H1 (cell line): ENCODE measurements around the gene SLC25A36. TPM values are rescaled to one million over a fixed set of nuclear protein-coding genes. Genes with fewer than 3 reads are reported as not detected.

ENCODE experiments used
- CTCF ChIA-PET: fragments of 300-600 bp; sonication (Branson Sonifier 250); formaldehyde crosslinking; loops from one replicate; lab custom pipeline; 2021; ENCODE audit not compliant: partially characterized antibody; lab: Charles Lee
- POLR2A ChIA-PET: fragments of 300-600 bp; sonication (Branson Sonifier 250); formaldehyde crosslinking; loops from one replicate; lab custom pipeline; 2021; ENCODE audit warnings: inconsistent platforms; ENCODE audit not compliant: partially characterized antibody; lab: Charles Lee
- DNase-seq, 2 experiments: peaks; one replicate each; pipeline versions ENCODE4 v3.0.0 to v3.0.0-alpha.2; 2010 to 2022; ENCODE audit warnings: low spot score in 2 of 2, low read depth in 1 of 2, mixed read lengths in 1 of 2
- FAIRE-seq: peaks from 2 replicates; lab custom pipeline; 2011; peaks lifted over from hg19 to GRCh38; lab: Jason Lieb, UNC
- H2AFZ ChIP-seq: 2 replicates; pipeline ENCODE4 v1.8.1; 2012; ENCODE audit warnings: low read length, inconsistent platforms
- H2AK5ac ChIP-seq: 2 replicates; pipeline ENCODE4 v1.6.1; 2013; ENCODE audit warnings: low read depth, low read length
- H2BK120ac ChIP-seq: replicated peaks from 2 replicates; pipeline ENCODE3; 2013; ENCODE audit warnings: low read depth, low read length, inconsistent platforms
- H2BK12ac ChIP-seq: 2 replicates; pipeline ENCODE4 v1.6.1; 2013; ENCODE audit warnings: low read depth, low read length
- H2BK15ac ChIP-seq: 2 replicates; pipeline ENCODE4 v1.6.1; 2013; ENCODE audit warnings: low read length
- H2BK20ac ChIP-seq: 2 replicates; pipeline ENCODE4 v1.6.1; 2013; ENCODE audit warnings: low read length
- H2BK5ac ChIP-seq: 2 replicates; pipeline ENCODE4 v1.6.1; 2013; ENCODE audit warnings: low read depth, low read length
- H3K14ac ChIP-seq: 2 replicates; pipeline ENCODE4 v1.6.1; 2013; ENCODE audit warnings: inconsistent platforms; ENCODE audit not compliant: insufficient read length
- H3K18ac ChIP-seq: 2 replicates; pipeline ENCODE4 v1.6.1; 2013; ENCODE audit warnings: low read length; ENCODE audit errors: extremely low read depth
- H3K23ac ChIP-seq: 2 replicates; pipeline ENCODE4 v1.6.1; 2013; ENCODE audit warnings: inconsistent platforms; ENCODE audit not compliant: insufficient read length
- H3K23me2 ChIP-seq: 2 replicates; pipeline ENCODE4 v1.6.1; 2013; ENCODE audit warnings: low read depth, low read length
- H3K27ac ChIP-seq: 2 replicates; pipeline ENCODE4 v1.6.1; 2011; ENCODE audit warnings: low read depth, low read length, inconsistent platforms
- H3K27me3 ChIP-seq, 4 experiments: replicated peaks in 1 of 4; 1 replicate in 1 of 4; 2 replicates in 3 of 4; pipeline versions ENCODE4 v1.6.1 to v1.8.1; 2011 to 2013; ENCODE audit warnings: low read length in 3 of 4, mild to moderate bottlenecking in 3 of 4, inconsistent platforms in 2 of 4, mixed read lengths in 2 of 4, moderate library complexity in 1 of 4; ENCODE audit not compliant: control insufficient read depth in 3 of 4, insufficient read depth in 3 of 4; ENCODE audit errors: extremely low read depth in 1 of 4
- H3K36me3 ChIP-seq, 4 experiments: 2 replicates each; pipeline versions ENCODE4 v1.6.1 to v1.8.1; 2011 to 2013; ENCODE audit warnings: mild to moderate bottlenecking in 4 of 4, low read length in 3 of 4, moderate library complexity in 2 of 4, control low read depth in 1 of 4, inconsistent platforms in 1 of 4; ENCODE audit not compliant: insufficient read depth in 4 of 4, control insufficient read depth in 2 of 4
- H3K4ac ChIP-seq: replicated peaks from 2 replicates; pipeline ENCODE3; 2013; ENCODE audit warnings: low read length, low read depth, mixed read lengths, inconsistent platforms; ENCODE audit not compliant: insufficient read length
- H3K4me1 ChIP-seq, 4 experiments: replicated peaks in 1 of 4; 1 replicate in 1 of 4; 2 replicates in 3 of 4; pipeline versions ENCODE4 v1.6.1 to v1.8.1; 2011 to 2013; ENCODE audit warnings: low read length in 3 of 4, inconsistent platforms in 2 of 4, mixed read lengths in 1 of 4; ENCODE audit not compliant: insufficient read depth in 4 of 4, control insufficient read depth in 3 of 4
- H3K4me2 ChIP-seq, 2 experiments: 2 replicates each; pipeline versions ENCODE4 v1.6.1 to v1.8.1; 2011 to 2013; ENCODE audit warnings: low read depth in 2 of 2, low read length in 2 of 2, control low read depth in 1 of 2, inconsistent platforms in 1 of 2, mild to moderate bottlenecking in 1 of 2; ENCODE audit not compliant: insufficient read depth in 1 of 2
- H3K4me3 ChIP-seq, 4 experiments: fragments of 200-600, 300-600 bp in 1 of 4; sonication (generic), shearing (Covaris generic), sonication (Bioruptor Twin) in 1 of 4; 2 replicates each; pipeline versions ENCODE4 v1.5.1 to v1.8.1; 2011 to 2016; ENCODE audit warnings: low read length in 4 of 4, low read depth in 3 of 4, control low read depth in 2 of 4, inconsistent platforms in 2 of 4, mild to moderate bottlenecking in 2 of 4, mixed read lengths in 1 of 4, moderate library complexity in 1 of 4; ENCODE audit not compliant: insufficient read depth in 2 of 4; ENCODE audit errors: extremely low read depth in 1 of 4
- H3K56ac ChIP-seq: replicated peaks from 2 replicates; pipeline ENCODE3; 2013; ENCODE audit warnings: low read depth, mild to moderate bottlenecking, mixed read lengths, low read length, inconsistent platforms; ENCODE audit not compliant: insufficient read length
- H3K79me1 ChIP-seq: 2 replicates; pipeline ENCODE4 v1.6.1; 2013; ENCODE audit warnings: low read depth, low read length, control low read depth
- H3K79me2 ChIP-seq, 2 experiments: 2 replicates each; pipeline versions ENCODE4 v1.6.1 to v1.8.1; 2012 to 2013; ENCODE audit warnings: low read length in 2 of 2, mild to moderate bottlenecking in 2 of 2, inconsistent platforms in 1 of 2; ENCODE audit not compliant: insufficient read depth in 2 of 2, control insufficient read depth in 1 of 2
- H3K9ac ChIP-seq, 4 experiments: replicated peaks in 1 of 4; 1 replicate in 1 of 4; 2 replicates in 3 of 4; pipeline versions ENCODE4 v1.6.1 to v1.8.1; 2011 to 2013; ENCODE audit warnings: low read depth in 3 of 4, low read length in 3 of 4, control low read depth in 2 of 4, mild to moderate bottlenecking in 2 of 4, moderate library complexity in 2 of 4, inconsistent platforms in 1 of 4; ENCODE audit errors: extremely low read depth in 1 of 4
- H3K9me3 ChIP-seq, 2 experiments: 2 replicates each; pipeline versions ENCODE4 v1.6.1 to v1.8.1; 2012 to 2013; ENCODE audit warnings: mild to moderate bottlenecking in 2 of 2, moderate library complexity in 2 of 2, control low read depth in 1 of 2, inconsistent platforms in 1 of 2, low read depth in 1 of 2, low read length in 1 of 2, mixed read lengths in 1 of 2; ENCODE audit not compliant: insufficient read depth in 2 of 2
- H4K20me1 ChIP-seq, 2 experiments: replicated peaks in 1 of 2; 2 replicates each; pipeline versions ENCODE3 to v1.8.1; 2011 to 2013; ENCODE audit warnings: inconsistent platforms in 2 of 2, low read length in 2 of 2, mild to moderate bottlenecking in 1 of 2; ENCODE audit not compliant: insufficient read depth in 2 of 2, control insufficient read depth in 1 of 2
- H4K5ac ChIP-seq: 2 replicates; pipeline ENCODE4 v1.6.1; 2013; ENCODE audit warnings: low read length, low read depth, mixed read lengths, inconsistent platforms; ENCODE audit not compliant: insufficient read length
- H4K8ac ChIP-seq: 2 replicates; pipeline ENCODE4 v1.8.0; 2013; ENCODE audit warnings: mild to moderate bottlenecking, moderate library complexity, low read length, inconsistent platforms; ENCODE audit not compliant: insufficient read depth; ENCODE audit errors: extremely low read depth
- H4K91ac ChIP-seq: replicated peaks from 2 replicates; pipeline ENCODE3; 2013; ENCODE audit warnings: low read length, mixed read lengths, inconsistent platforms; ENCODE audit not compliant: insufficient read length
- CREB1 ChIP-seq: IDR thresholded peaks from 2 replicates; pipeline ENCODE4 v1.6.1; 2012; ENCODE audit warnings: inconsistent platforms
- KDM1A ChIP-seq: fragments of 200-600, 300-600 bp; sonication (generic); IDR thresholded peaks from 2 replicates; pipeline ENCODE4 v1.7.1; 2016; ENCODE audit warnings: mild to moderate bottlenecking, low read length, borderline replicate concordance
- PHF8 ChIP-seq: fragments of 200-600 bp; sonication (generic); conservative IDR thresholded peaks from 2 replicates; pipeline ENCODE4 v1.7.1; 2012; ENCODE audit warnings: low read depth, mild to moderate bottlenecking, inconsistent platforms, low read length, moderate library complexity
- RAD21 ChIP-seq, 2 experiments: IDR thresholded peaks in 1 of 2; conservative IDR thresholded peaks in 1 of 2; 2 replicates each; pipeline ENCODE4 v1.6.1; 2011; ENCODE audit warnings: low read depth in 2 of 2, low read length in 2 of 2, improper control_type of control experiment in 1 of 2, inconsistent platforms in 1 of 2, mild to moderate bottlenecking in 1 of 2, moderate library complexity in 1 of 2
- WGBS, 2 experiments: shearing (Covaris generic) in 1 of 2; methylation state at CpG; one replicate each; pipeline versions ENCODE4 v1.1.6 to v1.1.7; 2013 to 2015; ENCODE audit warnings: low lambda C conversion rate in 2 of 2, mixed read lengths in 2 of 2, inconsistent platforms in 1 of 2, low coverage in 1 of 2, missing lambda C conversion rate in 1 of 2; ENCODE audit not compliant: insufficient replicate concordance in 2 of 2, insufficient coverage in 1 of 2, insufficient read length in 1 of 2; ENCODE audit errors: extremely low coverage in 1 of 2, missing lambda C conversion rate in 1 of 2; 5-methylcytosine and 5-hydroxymethylcytosine counted together
- polyA plus RNA-seq, 7 experiments: library from polyadenylated mRNA; depleted of rRNA in 3 of 7; stranded (reverse) in 5 of 7; unstranded in 2 of 7; fragments of >200 nt in 5 of 7; fragments of 200-250 nt in 2 of 7; gene quantifications; 1 replicate in 5 of 7; 2 replicates in 1 of 7; 4 replicates in 1 of 7; pipeline versions ENCODE4 v1.2.1 to v1.2.3, GENCODE V29; 2011 to 2013; ENCODE audit warnings: missing spikeins in 2 of 7, mixed read lengths in 2 of 7
- total RNA-seq: library from RNA; stranded (reverse); fragmentation: NEBNext Ultra II Directional; extraction: Animal tissue kit (Norgen Biotek cat#: 25700); gene quantifications from 2 replicates; pipeline ENCODE4 v1.2.1, GENCODE V29; 2021

Gene SLC25A36
- total and polyA plus RNA-seq, 2 of the 8 experiments (the other 6 are each of a cell fraction or from before 2014, with no cell fraction given): 42.9 to 71.8 TPM

GRCh38 chr3:140905559-140905958, 36.1 kb upstream of the SLC25A36 start:
- DNase-seq (no peak), FAIRE-seq (no peak)
- WGBS, 2 experiments: 93% methylated on average over 2 of the region's 2 CpGs; no CpG with 5 or more reads in 1 of the 2 experiments
- H3K36me3 ChIP-seq: no peaks in the 10 kb centered on the region
- H4K8ac ChIP-seq: no peak overlapping the region
- H4K5ac ChIP-seq: no peak overlapping the region
- no peak overlapping the region for H3K14ac ChIP-seq
- no peak overlapping the region for H3K23ac ChIP-seq
- H3K4me2 ChIP-seq: no peak overlapping the region
- H2AK5ac ChIP-seq: no peak overlapping the region
- H2BK120ac ChIP-seq: no peak overlapping the region
- no peaks in the 10 kb centered on the region for H3K9me3 ChIP-seq
- H2BK5ac ChIP-seq: no peak overlapping the region
- H2BK12ac ChIP-seq: no peak overlapping the region
- H4K91ac ChIP-seq: no peak overlapping the region
- H3K4me3 ChIP-seq: no peak overlapping the region
- CTCF ChIA-PET: interaction anchor here (0.7 to 3.3 kb wide), 6 partner anchors 11 to 210 kb away, joined by 3 to 11 read pairs (median 3); no protein-coding TSS in a partner anchor
- H4K20me1 ChIP-seq: no peaks in the 10 kb centered on the region
- H3K4ac ChIP-seq: no peak overlapping the region
- H2AFZ ChIP-seq: no peak overlapping the region
- no peak overlapping the region for H3K9ac ChIP-seq
- H3K79me1 ChIP-seq: no peaks in the 10 kb centered on the region
- H2BK15ac ChIP-seq: no peak overlapping the region
- H3K56ac ChIP-seq: no peak overlapping the region
- no peak overlapping the region for H3K18ac ChIP-seq
- H3K4me1 ChIP-seq: no peaks in the 10 kb centered on the region
- no peaks in the 10 kb centered on the region for H3K27me3 ChIP-seq
- no peaks in the 10 kb centered on the region for H3K79me2 ChIP-seq
- no peak overlapping the region for H3K27ac ChIP-seq
- no peaks in the 10 kb centered on the region for H3K23me2 ChIP-seq
- POLR2A ChIA-PET: no interaction called here
- no peak overlapping the region for H2BK20ac ChIP-seq
- no peak for TF ChIP-seq CREB1
- no peak for TF ChIP-seq KDM1A
- TF ChIP-seq RAD21 (IDR thresholded peaks at IDR 0.05 in 1 of 2, conservative IDR thresholded peaks at IDR 0.05 in 1 of 2; ENCODE audit: low read depth in 2 of 2, low read length in 2 of 2): no peak
- no peak for TF ChIP-seq PHF8
